ENCODE results near the gene RIN3. TPM values are rescaled to one million over a fixed set of nuclear protein-coding genes. Genes with fewer than 3 reads are reported as not detected.

The RIN3 gene
- total RNA-seq, 1 donor from 2014 or later, result 70.6 TPM

GRCh38 chr14:92492258-92492657 is 21.3 kb upstream of the RIN3 start:
- no peaks in the 10 kb centered on the region for H3K9me3 ChIP-seq
- H3K4me3 ChIP-seq, result no peak overlapping the region
- peaks cover 43% of the 10 kb centered on the region for H3K4me1 ChIP-seq
- DNase-seq (no peak), ATAC-seq (peak; percentile 55 to 66)
- peak overlapping the region; percentile 67 for H3K27ac ChIP-seq
- H3K36me3 ChIP-seq, result no peaks in the 10 kb centered on the region
- intact Hi-C loops (cut with DNase I), result no loop called here
- no peaks in the 10 kb centered on the region for H3K27me3 ChIP-seq (ENCODE audit: low read depth)
- TF ChIP-seq CTCF (IDR thresholded peaks at IDR 0.05), result peak; percentile 31

- Histone ChIP-seq H3K4me1 (peaks cover 39% of the 10 kb centered on the region), H3K9me3 (no peaks in the 10 kb centered on the region), H3K36me3 (no peaks in the 10 kb centered on the region), H3K4me3 (no peak overlapping the region), H3K27ac (no peak overlapping the region), H3K27me3 (ENCODE audit: low read depth) (no peaks in the 10 kb centered on the region)
- DNase-seq (no peak), ATAC-seq (peak in 1 of 2 donors; percentile 24)
- intact Hi-C loops (cut with DNase I), result no loop called here
- TF ChIP-seq CTCF (IDR thresholded peaks at IDR 0.05), result no peak
Measured at GRCh38 chr14:92493024-92493423, 20.6 kb upstream of the RIN3 start.

- no peak for TF ChIP-seq CTCF (IDR thresholded peaks at IDR 0.05)
- no peaks in the 10 kb centered on the region for H3K27me3 ChIP-seq (ENCODE audit: low read depth)
- no peaks in the 10 kb centered on the region for H3K9me3 ChIP-seq
- ATAC-seq (no peak), DNase-seq (no peak)
- no peaks in the 10 kb centered on the region for H3K36me3 ChIP-seq
- intact Hi-C loops (cut with DNase I), result no loop called here
- H3K27ac ChIP-seq, result no peak overlapping the region
- no peak overlapping the region for H3K4me3 ChIP-seq
- peaks cover 39% of the 10 kb centered on the region for H3K4me1 ChIP-seq
Measured at GRCh38 chr14:92493492-92493891, 20.1 kb upstream of the RIN3 start.

- DNase-seq (no peak), ATAC-seq (peak in 1 of 2 donors; percentile 20)
- H3K36me3 ChIP-seq, result no peaks in the 10 kb centered on the region
- H3K9me3 ChIP-seq, result no peaks in the 10 kb centered on the region
- no peak overlapping the region for H3K4me3 ChIP-seq
- peak overlapping the region; percentile 33 for H3K27ac ChIP-seq
- H3K27me3 ChIP-seq (ENCODE audit: low read depth), result no peaks in the 10 kb centered on the region
- no peak for TF ChIP-seq CTCF (IDR thresholded peaks at IDR 0.05)
- H3K4me1 ChIP-seq, result peaks cover 30% of the 10 kb centered on the region
- intact Hi-C loops (cut with DNase I), result no loop called here
Measured at GRCh38 chr14:92494512-92494911, 19.1 kb upstream of the RIN3 start.

- Histone ChIP-seq H3K27me3 (ENCODE audit: low read depth) (no peaks in the 10 kb centered on the region), H3K27ac (peak overlapping the region; percentile 33), H3K36me3 (no peaks in the 10 kb centered on the region), H3K4me3 (no peak overlapping the region), H3K9me3 (no peaks in the 10 kb centered on the region), H3K4me1 (peaks cover 24% of the 10 kb centered on the region)
- intact Hi-C loops (cut with DNase I), result no loop called here
- DNase-seq, result no peak
- TF ChIP-seq CTCF (IDR thresholded peaks at IDR 0.05), result no peak
- ATAC-seq, result peak; percentile 51 to 68
Measured at GRCh38 chr14:92495027-92495426, 18.6 kb upstream of the RIN3 start.

All from lower lobe of right lung (tissue), 2 donors.